ENCODE measurements around the gene CMSS1. TPM values are rescaled to one million over a fixed set of nuclear protein-coding genes. Genes with fewer than 3 reads are reported as not detected.
A peak's percentile ranks its signal among the peaks of the same experiment; 100 is the strongest.

CMSS1 gene
- polyA plus RNA-seq, 2 of the 4 experiments (the other 2 are of a cell fraction) = 61.1 to 62.9 TPM

DNA sequence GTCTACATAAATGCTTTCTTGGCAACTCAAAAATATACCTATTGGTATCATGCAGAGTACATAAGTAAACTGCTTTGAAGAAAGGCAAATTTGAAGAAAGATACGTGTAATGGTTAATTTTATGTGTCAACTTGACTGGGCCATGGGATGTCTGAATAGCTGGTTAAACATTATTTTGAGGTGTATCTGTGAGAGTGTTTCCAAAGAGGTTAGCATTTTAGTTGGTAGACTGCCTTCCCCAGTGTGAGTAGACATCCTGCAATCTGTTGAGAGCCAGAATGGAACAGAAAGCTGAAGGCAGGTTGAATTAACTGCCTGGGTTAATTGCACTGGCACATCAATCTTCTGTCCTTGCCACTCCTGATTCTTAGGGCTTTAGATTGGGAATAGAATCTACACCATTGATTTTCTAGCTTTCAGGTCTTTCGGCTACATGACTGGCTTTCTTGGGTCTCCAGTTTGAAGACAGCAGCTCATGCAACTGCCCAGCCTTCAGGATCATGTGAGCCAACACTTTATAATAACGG, 98.3 kb downstream of the CMSS1 start:
- no peak overlapping the region for H3K27ac ChIP-seq
- H3K4me1 ChIP-seq = peaks cover 20% of the 10 kb centered on the region
- no peak overlapping the region for H3K4me2 ChIP-seq
- no peak overlapping the region for H3K4me3 ChIP-seq
- no peak for ATAC-seq
- WGBS (ENCODE audit: missing lambda C conversion rate) = 92% methylated on average over 3 of the region's 3 CpGs
- no peak for DNase-seq (ENCODE audit: low read depth in 1 of 2, low spot score in 1 of 2)
- TF ChIP-seq HOXA7 (CRISPR knock-in tag; IDR thresholded peaks at IDR 0.05) (no peak), TP53 (CRISPR knock-in tag; IDR thresholded peaks at IDR 0.05) (no peak)
- TF ChIP-seq, protein P1, sequence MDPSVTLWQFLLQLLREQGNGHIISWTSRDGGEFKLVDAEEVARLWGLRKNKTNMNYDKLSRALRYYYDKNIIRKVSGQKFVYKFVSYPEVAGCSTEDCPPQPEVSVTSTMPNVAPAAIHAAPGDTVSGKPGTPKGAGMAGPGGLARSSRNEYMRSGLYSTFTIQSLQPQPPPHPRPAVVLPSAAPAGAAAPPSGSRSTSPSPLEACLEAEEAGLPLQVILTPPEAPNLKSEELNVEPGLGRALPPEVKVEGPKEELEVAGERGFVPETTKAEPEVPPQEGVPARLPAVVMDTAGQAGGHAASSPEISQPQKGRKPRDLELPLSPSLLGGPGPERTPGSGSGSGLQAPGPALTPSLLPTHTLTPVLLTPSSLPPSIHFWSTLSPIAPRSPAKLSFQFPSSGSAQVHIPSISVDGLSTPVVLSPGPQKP (IDR thresholded peaks at IDR 0.05; ENCODE audit: low read depth, low read length) = no peak
- ChIA-PET CTCF (interaction anchor here (0.7 to 1.4 kb wide), 3 partner anchors 9 to 344 kb away, joined by 3 to 4 read pairs (median 3); partner anchors contain the start of gene TBC1D23), POLR2A (interaction anchor here (0.7 kb wide), 1 partner anchor 132 kb away, joined by 3 read pairs; no protein-coding TSS in a partner anchor)
- no peaks in the 10 kb centered on the region for H3K9me3 ChIP-seq
- peak; percentile 28 for FAIRE-seq

- DNase-seq (ENCODE audit: low read depth in 1 of 2, low spot score in 1 of 2) (no peak), FAIRE-seq (no peak), ATAC-seq (no peak)
- TF ChIP-seq CEBPB (IDR thresholded peaks at IDR 0.05) = no peak
- no peak for TF ChIP-seq CBX8 (IDR thresholded peaks at IDR 0.05)
- no peak for TF ChIP-seq JUN (IDR thresholded peaks at IDR 0.05)
- no peak for TF ChIP-seq HOXA7 (CRISPR knock-in tag; IDR thresholded peaks at IDR 0.05)
- TF ChIP-seq RARB (CRISPR knock-in tag; IDR thresholded peaks at IDR 0.05) = no peak
- TF ChIP-seq, protein P1 (IDR thresholded peaks at IDR 0.05; ENCODE audit: low read depth, low read length) = no peak
- no peak for TF ChIP-seq NFE2L2 (conservative IDR thresholded peaks at IDR 0.05; ENCODE audit: low read length)
- TF ChIP-seq FOSL2 (IDR thresholded peaks at IDR 0.05) = no peak
- no peak for TF ChIP-seq FOSL2 (CRISPR knock-in tag; IDR thresholded peaks at IDR 0.05)
- TF ChIP-seq ESRRA (IDR thresholded peaks at IDR 0.05; ENCODE audit: borderline replicate concordance, low read length) = no peak
- ChIA-PET POLR2A (no interaction called here), CTCF (interaction anchor here (1.3 kb wide), 1 partner anchor 335 kb away, joined by 3 read pairs; no protein-coding TSS in a partner anchor)
- H3K4me1 ChIP-seq = peaks cover 19% of the 10 kb centered on the region
- H3K27ac ChIP-seq = no peak overlapping the region
- H3K9me3 ChIP-seq = no peaks in the 10 kb centered on the region
- H3K4me2 ChIP-seq = no peak overlapping the region
- no peak overlapping the region for H3K4me3 ChIP-seq
These were observed 101.1 kb downstream of the CMSS1 start for GRCh38 chr3:99918715-99919114.

- Histone ChIP-seq H3K4me3 (no peak overlapping the region), H3K4me1 (peaks cover 19% of the 10 kb centered on the region), H3K9me3 (no peaks in the 10 kb centered on the region), H3K4me2 (no peak overlapping the region), H3K27ac (no peak overlapping the region)
- FAIRE-seq = no peak
- TF ChIP-seq HOXB13 (CRISPR knock-in tag; IDR thresholded peaks at IDR 0.05; ENCODE audit: low read depth) = no peak
- TF ChIP-seq FOSL2 (IDR thresholded peaks at IDR 0.05) = no peak
- TF ChIP-seq FOSL2 (CRISPR knock-in tag; IDR thresholded peaks at IDR 0.05) = no peak
- no peak for TF ChIP-seq SMC3 (IDR thresholded peaks at IDR 0.05)
- TF ChIP-seq JUNB (IDR thresholded peaks at IDR 0.05) = no peak
- no peak for TF ChIP-seq KDM1A (IDR thresholded peaks at IDR 0.05; ENCODE audit: low read depth)
- TF ChIP-seq PHF8 (IDR thresholded peaks at IDR 0.05; ENCODE audit: borderline replicate concordance, low read depth) = no peak
- TF ChIP-seq CBX8 (IDR thresholded peaks at IDR 0.05) = no peak
- no peak for TF ChIP-seq NPAS2 (CRISPR knock-in tag; IDR thresholded peaks at IDR 0.05; ENCODE audit: borderline replicate concordance)
- no peak for TF ChIP-seq EHF (CRISPR knock-in tag; IDR thresholded peaks at IDR 0.05)
- TF ChIP-seq CBX2 (IDR thresholded peaks at IDR 0.05; ENCODE audit: borderline replicate concordance, low read depth) = no peak
- no peak for TF ChIP-seq ZNF302 (CRISPR knock-in tag; IDR thresholded peaks at IDR 0.05)
- TF ChIP-seq RCOR1 (IDR thresholded peaks at IDR 0.05; ENCODE audit: low read depth, low read length) = no peak
- TF ChIP-seq CHD4 (IDR thresholded peaks at IDR 0.05; ENCODE audit: borderline replicate concordance) = no peak
- TF ChIP-seq CEBPB (IDR thresholded peaks at IDR 0.05) = no peak
- no peak for TF ChIP-seq RFX5 (IDR thresholded peaks at IDR 0.05)
- TF ChIP-seq NR3C1 (IDR thresholded peaks at IDR 0.05) = no peak
- POLR2A ChIA-PET = no interaction called here
- no peak for DNase-seq (ENCODE audit: low read depth in 1 of 2, low spot score in 1 of 2)
- ATAC-seq = no peak
- CTCF ChIA-PET = interaction anchor here (1.3 kb wide), 1 partner anchor 334 kb away, joined by 3 read pairs; no protein-coding TSS in a partner anchor
These were observed 102.0 kb downstream of the CMSS1 start for GRCh38 chr3:99919694-99920093.

Data from A549 (cell line).